IPS-20b (cell line): ENCODE measurements around the gene ABHD2.

Source experiments
- H3K27ac ChIP-seq: one replicate; pipeline ENCODE4 v1.5.1; 2013; ENCODE audit warnings: low read length
- H3K27me3 ChIP-seq: 2 replicates; pipeline ENCODE4 v1.6.1; 2013; ENCODE audit warnings: mild to moderate bottlenecking, low read length, inconsistent platforms; ENCODE audit not compliant: insufficient read depth
- H3K36me3 ChIP-seq: 2 replicates; pipeline ENCODE4 v1.6.1; 2013; ENCODE audit warnings: low read depth, mild to moderate bottlenecking, inconsistent platforms, low read length, moderate library complexity; ENCODE audit not compliant: insufficient read depth
- H3K4me1 ChIP-seq: 2 replicates; pipeline ENCODE4 v1.6.1; 2013; ENCODE audit warnings: mild to moderate bottlenecking, control low read depth, inconsistent platforms, low read length, moderate library complexity; ENCODE audit not compliant: insufficient read depth
- H3K4me3 ChIP-seq: 2 replicates; pipeline ENCODE4 v1.5.1; 2013; ENCODE audit warnings: mild to moderate bottlenecking, low read length, inconsistent platforms
- H3K9ac ChIP-seq: 2 replicates; pipeline ENCODE4 v1.6.1; 2013; ENCODE audit warnings: low read depth, mild to moderate bottlenecking, inconsistent platforms, low read length, moderate library complexity
- H3K9me3 ChIP-seq: 2 replicates; pipeline ENCODE4 v1.6.1; 2013; ENCODE audit warnings: mild to moderate bottlenecking, low read depth, low read length, inconsistent platforms; ENCODE audit not compliant: insufficient read depth

The ABHD2 gene

DNA sequence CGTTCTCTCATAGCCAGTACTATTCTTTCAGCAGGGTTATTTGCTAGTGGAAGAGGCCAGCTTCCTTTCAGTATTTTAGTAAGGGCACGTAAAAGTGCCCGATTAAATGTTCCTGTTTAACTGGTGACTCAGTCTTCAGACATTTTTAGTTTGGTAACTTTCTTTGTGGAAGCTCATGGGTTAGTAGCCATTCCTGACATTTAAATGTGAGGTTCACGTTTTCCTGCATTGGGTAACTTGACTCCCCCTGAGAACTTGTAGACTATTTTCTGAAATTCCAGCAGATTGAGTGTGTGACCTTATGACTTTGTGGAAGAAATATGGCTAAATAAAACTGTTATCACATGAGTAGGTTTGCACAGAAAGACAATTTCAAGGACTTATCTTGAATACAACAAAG, 16.9 kb downstream of the ABHD2 start:
- H3K27me3 ChIP-seq, result no peaks in the 10 kb centered on the region
- H3K4me1 ChIP-seq, result no peaks in the 10 kb centered on the region; the same call in 1 of the 2 replicates
- no peaks in the 10 kb centered on the region for H3K9me3 ChIP-seq
- H3K4me3 ChIP-seq, result no peak overlapping the region
- no peak overlapping the region for H3K27ac ChIP-seq
- H3K36me3 ChIP-seq, result no peaks in the 10 kb centered on the region; the same call in 1 of the 2 replicates
- no peak overlapping the region for H3K9ac ChIP-seq

DNA sequence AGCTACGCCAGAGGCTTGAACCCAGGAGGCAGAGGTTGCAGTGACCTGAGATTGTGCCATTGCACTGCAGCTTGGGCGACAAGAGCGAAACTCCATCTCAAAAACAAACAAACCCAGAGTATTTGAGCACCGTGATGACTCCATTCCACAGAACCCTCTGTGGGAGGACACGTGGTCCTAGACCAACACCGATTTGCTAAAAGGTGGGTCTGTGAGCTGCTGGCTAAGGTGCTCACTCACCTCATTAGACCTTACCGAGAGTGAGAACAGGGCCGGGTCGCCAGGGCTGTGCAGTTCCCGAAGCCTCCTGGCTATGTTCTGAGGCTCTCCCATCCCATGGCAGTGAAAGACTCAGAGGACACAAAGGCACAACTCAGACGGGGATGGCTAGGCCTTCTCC, 17.9 kb downstream of the ABHD2 start:
- H3K36me3 ChIP-seq, result no peaks in the 10 kb centered on the region; the same call in 1 of the 2 replicates
- no peak overlapping the region for H3K27ac ChIP-seq
- no peaks in the 10 kb centered on the region; the same call in 1 of the 2 replicates for H3K4me1 ChIP-seq
- no peaks in the 10 kb centered on the region for H3K9me3 ChIP-seq
- H3K27me3 ChIP-seq, result no peaks in the 10 kb centered on the region
- H3K4me3 ChIP-seq, result no peak overlapping the region
- H3K9ac ChIP-seq, result no peak overlapping the region

DNA sequence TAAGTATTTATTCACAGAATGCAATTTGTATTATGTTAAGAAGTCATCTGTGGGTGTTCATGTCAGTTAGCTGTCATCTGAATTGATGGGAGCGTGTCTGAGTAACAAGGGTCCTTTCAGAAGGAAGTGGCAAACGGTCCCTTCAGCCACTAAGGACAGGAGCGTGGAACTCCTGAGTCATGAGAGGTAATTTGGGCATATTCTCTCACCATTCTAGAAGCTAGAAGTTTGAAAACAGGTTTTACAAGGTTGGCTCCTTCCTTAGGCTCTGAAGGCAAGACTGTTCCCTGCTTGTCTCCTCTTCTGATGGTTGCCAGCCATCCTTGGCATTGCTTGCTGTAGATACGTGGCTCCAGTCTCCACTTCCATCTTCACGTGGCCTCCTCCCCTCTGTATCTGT, 19.7 kb downstream of the ABHD2 start:
- Histone ChIP-seq H3K27me3 (no peaks in the 10 kb centered on the region), H3K36me3 (no peaks in the 10 kb centered on the region; the same call in 1 of the 2 replicates), H3K9ac (no peak overlapping the region), H3K4me1 (peaks cover 3% of the 10 kb centered on the region; the same call in 1 of the 2 replicates), H3K4me3 (no peak overlapping the region), H3K27ac (no peak overlapping the region), H3K9me3 (no peaks in the 10 kb centered on the region)

DNA sequence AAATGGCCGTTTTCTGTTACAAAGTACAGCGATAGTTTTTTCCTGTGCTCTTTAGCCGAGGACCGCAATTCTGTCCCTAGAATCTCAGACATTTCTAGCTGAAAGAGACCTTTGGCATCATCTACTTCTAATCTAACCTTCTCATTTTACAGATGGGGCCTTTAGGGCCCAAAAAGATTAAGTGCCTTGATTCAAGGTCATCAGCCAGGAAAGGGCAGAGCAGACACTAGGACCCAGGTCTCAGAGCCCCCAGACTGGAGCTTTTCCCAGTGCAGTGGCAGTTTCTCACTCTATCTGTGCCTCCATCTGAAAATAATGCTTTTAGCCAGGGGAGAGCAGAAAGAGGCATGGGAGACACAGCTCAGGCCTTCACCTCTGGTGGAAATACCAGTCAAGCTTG, 20.6 kb downstream of the ABHD2 start:
- no peaks in the 10 kb centered on the region for H3K27me3 ChIP-seq
- no peak overlapping the region for H3K4me3 ChIP-seq
- no peak overlapping the region for H3K27ac ChIP-seq
- H3K9me3 ChIP-seq, result no peaks in the 10 kb centered on the region
- H3K4me1 ChIP-seq, result peaks cover 6% of the 10 kb centered on the region; the same call in 1 of the 2 replicates
- H3K36me3 ChIP-seq, result no peaks in the 10 kb centered on the region; the same call in 1 of the 2 replicates
- no peak overlapping the region for H3K9ac ChIP-seq

DNA sequence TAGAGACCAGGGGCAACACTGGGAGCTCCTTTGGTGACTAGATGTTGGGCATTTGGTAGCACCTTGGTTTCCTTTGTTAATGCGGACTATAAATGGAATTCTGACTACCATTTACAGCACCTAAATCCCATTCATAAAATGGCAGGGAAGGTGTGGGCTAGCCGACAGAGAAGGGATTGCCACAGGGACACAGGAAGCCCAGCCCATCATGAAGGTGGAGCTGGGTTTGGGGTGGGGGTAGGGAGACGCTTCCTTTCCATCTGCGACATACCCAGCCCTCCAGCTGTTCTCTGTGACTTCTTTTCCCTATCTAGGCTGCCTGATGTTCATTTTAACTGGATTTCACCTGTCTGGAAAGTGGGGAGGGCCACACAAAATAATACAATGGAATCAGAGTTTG, 21.0 kb downstream of the ABHD2 start:
- Histone ChIP-seq H3K9ac (no peak overlapping the region), H3K27ac (no peak overlapping the region), H3K9me3 (no peaks in the 10 kb centered on the region), H3K27me3 (no peaks in the 10 kb centered on the region), H3K4me3 (no peak overlapping the region), H3K4me1 (peaks cover 6% of the 10 kb centered on the region; the same call in 1 of the 2 replicates), H3K36me3 (no peaks in the 10 kb centered on the region; the same call in 1 of the 2 replicates)

DNA sequence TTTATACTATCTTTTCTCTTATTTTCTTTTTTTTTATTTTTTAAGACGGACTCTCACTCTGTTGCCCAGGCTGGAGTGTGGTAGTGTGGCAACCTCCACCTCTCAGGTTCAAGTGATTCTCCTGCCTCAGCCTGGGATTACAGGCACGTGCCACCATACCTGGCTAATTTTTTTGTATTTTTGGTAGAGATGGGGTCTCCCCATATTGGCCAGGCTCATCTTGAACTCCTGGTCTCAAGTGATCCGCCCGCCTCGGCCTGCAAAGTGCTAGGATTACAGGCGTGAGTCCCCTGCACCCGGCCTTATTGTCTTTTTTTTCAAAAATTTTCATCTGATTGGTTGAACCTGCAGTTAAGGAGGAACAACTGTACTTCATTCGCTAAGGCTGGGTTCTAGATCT, 21.8 kb downstream of the ABHD2 start:
- H3K9ac ChIP-seq, result no peak overlapping the region
- H3K27me3 ChIP-seq, result no peaks in the 10 kb centered on the region
- no peaks in the 10 kb centered on the region for H3K9me3 ChIP-seq
- no peak overlapping the region for H3K27ac ChIP-seq
- H3K36me3 ChIP-seq, result no peaks in the 10 kb centered on the region
- H3K4me1 ChIP-seq, result peaks cover 13% of the 10 kb centered on the region; the same call in 1 of the 2 replicates
- no peak overlapping the region for H3K4me3 ChIP-seq

DNA sequence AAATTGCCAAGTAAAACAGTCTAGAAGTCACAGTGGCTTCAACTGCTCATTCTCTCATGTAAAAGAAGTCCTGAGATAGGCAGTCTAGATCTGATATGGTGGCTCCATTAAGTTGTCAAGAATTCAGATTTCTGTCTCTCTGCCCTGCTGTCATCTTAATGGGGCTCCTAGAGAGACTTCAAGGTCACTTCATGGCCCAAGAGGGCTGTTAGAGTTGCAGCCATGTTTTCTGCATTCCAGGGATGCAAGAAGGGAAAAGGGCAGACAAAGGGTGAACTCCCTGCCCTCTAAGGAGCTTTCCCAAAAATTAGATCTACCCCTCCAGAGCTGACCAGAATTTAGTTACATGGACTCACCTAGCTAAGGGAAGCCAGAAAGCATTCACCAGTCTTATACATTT, 23.1 kb downstream of the ABHD2 start:
- no peak overlapping the region for H3K27ac ChIP-seq
- peaks cover 24% of the 10 kb centered on the region; the same call in 1 of the 2 replicates for H3K4me1 ChIP-seq
- H3K9ac ChIP-seq, result no peak overlapping the region; the same call in 1 of the 2 replicates
- H3K36me3 ChIP-seq, result peaks cover under 1% of the 10 kb centered on the region; the same call in 1 of the 2 replicates
- H3K9me3 ChIP-seq, result no peaks in the 10 kb centered on the region
- no peaks in the 10 kb centered on the region for H3K27me3 ChIP-seq
- H3K4me3 ChIP-seq, result no peak overlapping the region

DNA sequence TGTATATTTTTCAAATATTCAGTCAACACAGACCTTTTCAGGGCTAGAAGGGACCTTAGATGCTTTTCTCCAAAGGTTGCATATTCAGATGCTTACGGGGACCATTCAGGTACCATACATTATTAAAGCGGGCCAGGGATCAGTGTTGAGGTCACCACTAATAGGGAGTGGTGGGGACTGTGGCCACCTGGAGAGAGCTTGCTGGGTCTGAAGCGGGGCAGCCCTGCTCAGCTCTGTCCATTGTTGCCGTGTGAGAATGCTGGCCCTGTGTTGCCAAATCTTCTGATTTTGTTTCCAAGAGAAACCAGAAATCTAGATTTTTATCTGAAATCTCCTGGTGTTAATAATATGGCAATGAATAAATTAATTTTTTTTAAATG, 23.7 kb downstream of the ABHD2 start:
- Histone ChIP-seq H3K36me3 (peaks cover 7% of the 10 kb centered on the region; the same call in 1 of the 2 replicates), H3K9ac (no peak overlapping the region), H3K27me3 (no peaks in the 10 kb centered on the region), H3K9me3 (no peaks in the 10 kb centered on the region), H3K4me1 (peaks cover 27% of the 10 kb centered on the region; the same call in 1 of the 2 replicates), H3K4me3 (no peak overlapping the region), H3K27ac (no peak overlapping the region)

DNA sequence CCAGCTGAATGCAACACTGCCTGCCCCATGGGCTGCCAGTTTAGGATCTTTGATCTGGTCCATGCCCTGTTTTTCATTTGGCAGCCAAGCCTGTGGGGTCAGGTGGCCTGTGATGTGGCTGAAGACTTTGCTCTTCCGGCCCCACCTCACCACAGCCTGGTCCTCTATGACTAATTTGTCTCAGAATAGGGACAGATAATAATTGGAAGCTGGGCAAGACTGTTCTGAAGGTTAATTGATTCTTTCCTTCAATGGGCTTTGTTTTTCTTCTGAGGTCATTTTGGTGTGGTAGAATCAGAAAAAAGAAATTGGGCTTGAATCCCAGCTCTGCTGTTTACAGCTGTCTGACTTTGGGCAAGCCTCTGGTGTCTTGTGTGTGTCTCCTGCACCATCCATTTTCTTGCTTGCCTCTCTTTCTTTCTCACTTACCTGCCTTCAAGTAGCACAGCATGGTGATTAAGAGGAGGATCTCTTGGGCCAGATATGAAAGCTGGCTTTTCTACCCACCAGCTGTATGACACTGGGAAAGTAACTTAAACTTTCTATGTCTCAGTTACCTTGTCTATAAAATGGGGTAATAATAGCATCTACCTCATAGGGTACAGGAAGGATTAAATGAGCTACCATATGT, 24.2 kb downstream of the ABHD2 start:
- H3K9ac ChIP-seq, result no peak overlapping the region
- no peak overlapping the region for H3K27ac ChIP-seq

DNA sequence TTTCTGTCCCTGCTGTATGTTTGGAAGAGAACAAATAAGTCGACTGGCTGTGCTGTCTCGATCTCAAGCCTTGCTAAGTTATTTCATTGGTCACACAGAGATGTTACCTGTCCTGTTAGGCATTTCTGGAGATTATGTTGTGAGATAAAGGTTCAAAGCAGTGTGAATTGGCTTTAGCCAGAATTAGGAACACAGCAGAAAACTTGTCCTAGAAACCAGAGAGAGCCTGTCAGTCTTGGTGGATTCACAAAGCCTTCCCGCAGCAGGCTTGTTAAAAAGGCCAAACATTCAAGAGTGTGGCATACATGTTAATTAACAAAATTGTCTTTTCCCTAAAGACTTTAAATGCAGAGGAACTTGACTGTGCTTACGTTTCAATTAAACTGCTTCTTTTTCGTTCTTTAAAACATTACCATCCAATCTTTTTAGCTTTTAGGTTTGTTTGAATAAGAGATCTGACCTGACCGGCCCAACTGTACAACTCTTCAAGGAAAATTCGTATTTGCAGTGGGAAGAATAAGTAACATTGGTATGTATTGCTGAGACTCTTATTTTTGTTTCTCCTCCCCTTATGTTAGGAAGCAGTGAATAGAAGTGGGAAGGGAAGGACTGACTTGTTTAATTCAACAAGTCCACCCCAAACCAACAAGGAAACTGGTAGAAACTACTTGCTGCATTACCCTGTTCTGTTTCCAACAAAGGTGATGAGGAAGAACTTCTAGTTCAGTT, 25.2 kb downstream of the ABHD2 start:
- Histone ChIP-seq H3K36me3 (peaks cover 12% of the 10 kb centered on the region; the same call in 1 of the 2 replicates), H3K9ac (peak overlapping the region; percentile 19; the same call in 1 of the 2 replicates)

More for the DNA sequence above, 24.2 kb downstream of the ABHD2 start:
- H3K4me3 ChIP-seq, result no peak overlapping the region
- peaks cover 9% of the 10 kb centered on the region; the same call in 1 of the 2 replicates for H3K36me3 ChIP-seq
- no peaks in the 10 kb centered on the region for H3K9me3 ChIP-seq
- no peaks in the 10 kb centered on the region for H3K27me3 ChIP-seq
- H3K4me1 ChIP-seq, result peaks cover 27% of the 10 kb centered on the region; the same call in 1 of the 2 replicates

DNA sequence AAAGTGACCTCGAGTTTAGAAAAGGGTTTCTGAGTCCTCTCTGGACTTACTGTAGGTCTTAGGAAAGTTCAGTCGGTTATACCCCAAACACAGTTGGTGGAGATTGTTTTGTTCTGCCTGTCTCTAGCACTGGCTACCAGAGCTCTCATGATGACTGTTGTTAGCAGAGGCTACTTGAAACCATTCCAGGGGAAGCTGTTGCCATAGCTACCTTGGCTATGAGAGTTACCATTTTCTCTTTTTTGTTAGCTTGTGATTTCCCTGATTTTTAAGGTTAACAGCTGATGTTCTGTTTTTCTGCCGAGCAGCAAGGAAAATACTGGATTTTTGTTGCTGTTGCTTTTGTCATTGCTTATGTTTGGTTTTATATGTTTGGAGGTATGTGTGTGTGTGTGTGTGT, 26.7 kb downstream of the ABHD2 start:
- peak overlapping the region; percentile 84 for H3K27ac ChIP-seq

More for the DNA sequence above, 25.2 kb downstream of the ABHD2 start:
- peaks cover 27% of the 10 kb centered on the region; the same call in 1 of the 2 replicates for H3K4me1 ChIP-seq
- no peaks in the 10 kb centered on the region for H3K27me3 ChIP-seq
- no peak overlapping the region for H3K4me3 ChIP-seq
- H3K27ac ChIP-seq, result no peak overlapping the region
- H3K9me3 ChIP-seq, result no peaks in the 10 kb centered on the region

More for the DNA sequence above, 26.7 kb downstream of the ABHD2 start:
- H3K9ac ChIP-seq, result peak overlapping the region; percentile 68; the same call in 1 of the 2 replicates
- H3K4me1 ChIP-seq, result peaks cover 27% of the 10 kb centered on the region; the same call in 1 of the 2 replicates
- no peak overlapping the region for H3K4me3 ChIP-seq
- no peaks in the 10 kb centered on the region for H3K9me3 ChIP-seq
- no peaks in the 10 kb centered on the region for H3K27me3 ChIP-seq
- peaks cover 22% of the 10 kb centered on the region for H3K36me3 ChIP-seq
